Activated CD8-positive, alpha-beta memory T cell treated with anti-CD3 and anti-CD28 coated beads for 24 hours (primary cell): Measurements from ENCODE around the gene STS.
A peak's percentile ranks its signal among the peaks of the same experiment; 100 is the strongest.
"Not testable (repeated sequence)": the region's sequence is repeated elsewhere in the genome, so short reads cannot be mapped to it uniquely, and the experiment has no call there.

Experiments used
- DNase-seq: peaks from one replicate; pipeline ENCODE4 v3.0.0-alpha.2; 2020

STS gene

DNA sequence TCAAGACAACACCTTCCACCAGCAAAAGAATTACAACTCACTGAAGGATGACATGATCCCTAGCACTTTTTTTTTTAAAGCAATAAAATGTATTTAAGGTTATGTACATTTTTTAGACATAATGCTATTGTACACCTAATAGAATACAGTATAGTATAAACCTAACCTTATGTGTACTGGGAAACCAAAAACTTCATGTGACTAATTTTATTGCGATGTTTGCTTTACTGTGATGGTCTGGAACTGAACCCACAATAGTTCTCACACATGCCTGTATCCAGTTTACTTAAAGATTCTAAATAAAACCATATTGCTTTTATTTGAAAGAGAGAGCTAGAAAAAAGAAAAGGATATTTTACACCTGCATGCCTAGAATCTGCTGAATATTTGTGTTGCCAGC lies 4.4 kb upstream of the STS start:
- DNase-seq: no peak

DNA sequence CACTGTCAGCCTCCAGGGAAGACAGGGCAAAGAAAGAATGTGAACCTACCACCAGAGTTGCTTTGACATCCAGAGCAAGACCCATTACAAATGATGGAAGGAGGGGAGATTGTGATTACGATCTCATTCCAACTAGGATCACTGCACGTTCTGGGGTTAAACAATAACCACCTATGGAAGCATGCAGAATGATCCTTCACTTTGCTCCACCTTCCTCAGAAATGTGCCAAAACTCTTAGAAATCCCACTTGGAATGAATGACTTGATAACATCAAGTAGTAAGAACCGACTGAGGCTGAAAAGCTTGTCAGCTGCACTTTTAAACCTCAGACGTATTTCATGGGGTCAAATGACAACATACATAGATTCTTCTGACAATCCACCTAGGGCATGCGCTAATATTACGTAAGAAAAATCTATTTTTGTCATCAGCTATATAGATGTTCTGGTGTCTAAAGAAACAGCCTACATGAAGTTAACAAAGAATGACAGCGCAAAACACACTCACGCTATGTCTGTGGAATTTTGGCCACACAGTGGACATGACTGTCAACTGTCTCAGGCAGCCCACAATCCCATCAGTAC lies 3.5 kb upstream of the STS start:
- no peak for DNase-seq

DNA sequence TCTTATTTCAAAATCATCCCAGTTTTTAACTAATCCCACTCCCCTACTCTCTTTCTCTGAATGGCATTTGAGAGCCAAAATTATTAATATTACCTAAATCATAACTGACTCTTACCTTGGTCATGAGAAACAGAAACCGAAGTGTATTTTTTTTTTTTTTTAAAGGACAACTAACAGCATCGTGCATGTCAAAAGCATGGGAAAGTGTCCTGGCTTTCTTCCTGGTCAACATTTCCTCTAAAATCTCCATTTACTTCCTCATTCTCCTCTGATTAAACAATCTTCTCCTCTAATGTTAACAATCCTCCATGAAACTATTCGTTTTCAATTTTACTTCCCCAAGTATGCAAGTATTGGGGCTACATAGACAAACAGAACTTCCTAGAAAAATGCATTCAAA lies 2.1 kb upstream of the STS start:
- DNase-seq: no peak

DNA sequence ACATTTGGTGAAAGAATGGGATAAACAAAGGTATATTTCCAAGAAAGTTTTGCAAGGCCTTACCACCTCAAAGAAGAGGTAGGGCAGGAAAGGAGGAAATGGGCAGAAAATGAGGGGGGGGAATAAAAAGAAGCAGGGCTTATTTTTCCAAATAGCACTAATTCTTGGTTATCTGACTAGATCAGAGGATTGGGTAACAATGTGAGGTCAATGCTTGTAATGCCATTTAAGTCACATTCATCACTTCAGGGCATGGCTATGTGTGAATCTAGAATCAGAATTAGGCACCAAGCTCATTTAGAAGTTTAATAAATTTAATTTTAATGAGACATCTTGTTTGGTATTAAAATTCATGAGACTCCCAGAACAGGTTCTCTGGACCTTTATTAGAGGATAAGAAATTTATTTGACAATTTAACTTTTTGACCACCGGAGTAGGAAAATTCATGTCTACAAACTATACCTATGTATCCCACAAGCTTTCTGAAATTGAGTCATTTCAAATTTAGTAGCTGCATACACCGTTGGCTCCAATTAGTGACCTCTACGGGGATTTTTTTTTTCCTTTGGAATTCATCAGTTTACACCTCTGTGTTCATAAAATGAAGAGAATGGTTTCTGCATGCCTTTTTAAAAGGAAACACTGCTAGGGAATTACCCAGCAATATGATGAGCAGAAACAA lies 1.4 kb upstream of the STS start:
- no peak for DNase-seq

- no peak for DNase-seq
These were observed 654 bp upstream of the STS start for GRCh38 chrX:7146703-7147412.

- peak; percentile 97 for DNase-seq
These were observed 704 bp downstream of the STS start, which contains the start of gene PUDP for GRCh38 chrX:7147978-7148854. TSS of gene PUDP (minus strand) at chrX:7148153. CDS start at chrX:7148113, 40 bp downstream.

DNA sequence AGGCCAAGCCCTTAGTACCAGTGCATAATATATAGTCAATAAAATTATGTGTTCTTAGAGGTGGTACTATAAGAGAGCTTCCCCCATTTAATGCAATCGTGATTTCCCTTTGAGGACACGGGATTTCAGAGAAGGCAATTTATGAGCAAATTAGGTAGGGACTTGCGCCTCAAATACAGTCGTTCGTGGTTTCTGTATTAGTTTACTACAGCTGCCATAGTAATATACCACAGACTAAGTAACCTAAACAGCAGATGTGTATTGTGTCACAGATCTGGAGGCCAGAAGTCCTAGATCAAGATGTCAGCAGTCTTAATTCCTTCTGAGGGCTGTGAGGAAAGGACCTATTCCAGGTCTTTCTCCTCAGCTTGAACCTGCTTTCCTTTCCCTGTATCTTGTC lies 1.9 kb downstream of the STS start:
- DNase-seq: no peak

DNA sequence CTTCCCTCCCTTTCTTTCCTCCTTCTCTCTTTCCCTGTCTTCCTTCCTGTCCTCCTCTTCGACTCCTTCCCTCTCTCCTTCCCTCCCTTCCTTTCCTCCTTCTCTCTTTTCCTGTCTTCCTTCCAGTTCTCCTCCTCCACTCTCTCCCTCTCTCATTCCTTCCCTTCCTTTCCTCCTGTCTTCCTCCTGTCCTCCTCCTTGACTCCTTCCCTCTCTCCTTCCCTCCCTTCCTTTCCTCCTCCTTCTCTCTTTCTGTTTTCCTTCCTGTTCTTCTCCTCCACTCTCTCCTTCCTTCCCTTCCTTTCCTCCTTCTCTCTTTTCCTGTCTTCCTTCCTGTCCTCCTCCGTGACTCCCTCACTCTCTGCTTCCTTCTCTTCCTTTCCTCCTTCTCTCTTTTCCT lies 5.7 kb downstream of the STS start:
- DNase-seq: no peak

- no peak for DNase-seq
These were observed 6.6 kb downstream of the STS start for GRCh38 chrX:7154041-7154597.

DNA sequence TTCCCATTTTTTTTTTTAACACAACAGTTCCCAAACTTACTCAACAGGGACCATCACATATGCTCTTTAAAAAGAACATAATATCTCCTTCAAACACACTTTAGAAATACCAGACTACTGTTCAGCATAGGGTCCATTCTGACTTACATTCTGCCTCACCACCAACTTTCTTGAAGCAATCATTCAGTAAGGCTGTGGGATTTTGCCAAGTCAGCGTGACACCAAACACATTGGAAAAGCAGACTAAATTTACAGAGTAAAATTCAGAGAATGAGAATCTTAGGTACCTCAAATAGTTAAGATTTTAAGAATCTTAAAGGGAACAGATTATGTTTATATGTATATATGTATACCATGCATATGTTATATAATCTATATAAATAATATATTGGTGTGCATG lies 7.7 kb downstream of the STS start:
- no peak for DNase-seq

- DNase-seq: no peak
These were observed 9.4 kb downstream of the STS start for GRCh38 chrX:7156879-7157278.

DNA sequence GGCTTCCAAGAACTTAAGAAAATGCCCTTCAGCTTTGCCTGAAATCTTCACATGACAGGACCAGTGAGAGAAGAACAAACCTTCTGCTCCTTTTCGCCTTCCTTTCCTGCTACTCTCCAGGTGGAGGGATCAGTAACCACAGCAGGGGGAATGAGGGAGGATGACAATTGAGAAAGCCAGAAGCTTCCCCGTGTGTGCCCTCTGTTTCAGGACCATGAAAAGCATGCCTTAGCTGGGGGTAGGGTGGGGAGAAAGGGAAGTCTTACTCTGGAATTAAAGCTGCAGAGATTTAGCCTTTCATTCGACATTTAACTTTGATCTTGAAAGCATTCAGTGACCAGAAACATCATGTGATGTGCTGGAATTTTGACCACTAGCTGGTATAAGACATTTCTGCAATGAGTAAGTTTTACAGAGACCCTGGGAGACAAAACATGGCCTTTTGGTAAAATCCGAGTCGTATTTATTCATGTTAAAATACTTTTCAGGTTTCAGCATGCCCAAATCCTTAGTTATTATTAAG lies 11.0 kb downstream of the STS start:
- no peak for DNase-seq

DNA sequence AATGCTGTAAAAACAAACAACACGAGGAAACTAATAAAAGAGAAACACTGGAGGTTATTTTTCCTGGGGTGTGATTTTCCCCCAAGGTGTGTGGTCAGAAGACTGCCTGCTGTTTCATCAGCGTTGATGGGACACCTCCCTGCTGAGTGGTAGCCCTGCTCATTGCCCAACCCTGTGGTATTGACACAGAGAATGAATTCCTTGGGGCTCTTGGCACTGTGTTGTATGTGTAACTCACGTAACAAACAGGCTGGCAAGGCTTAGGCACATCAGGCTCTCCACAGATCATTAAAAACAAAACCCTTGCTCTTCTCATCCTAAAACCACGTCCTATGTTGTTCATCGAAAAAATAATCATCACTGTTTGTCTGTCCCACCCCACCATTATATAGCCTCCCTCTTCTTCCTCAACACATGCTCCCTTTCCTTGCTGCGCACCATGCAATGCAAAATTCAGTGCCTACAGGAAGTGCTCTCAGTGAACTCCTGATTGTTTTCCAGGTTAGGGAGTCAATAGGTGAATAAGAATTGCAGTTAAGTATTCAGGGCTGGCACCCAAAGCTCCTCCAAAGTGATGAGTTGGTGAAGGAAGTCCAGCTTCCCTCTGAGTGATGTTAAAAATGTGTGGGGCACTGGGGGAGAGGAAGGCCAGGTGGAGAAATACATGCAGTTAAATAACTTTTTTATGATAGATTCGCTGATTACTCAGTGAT lies 11.8 kb downstream of the STS start:
- DNase-seq: no peak

- no peak for DNase-seq
These were observed 15.7 kb downstream of the STS start for GRCh38 chrX:7163146-7163677.

DNA sequence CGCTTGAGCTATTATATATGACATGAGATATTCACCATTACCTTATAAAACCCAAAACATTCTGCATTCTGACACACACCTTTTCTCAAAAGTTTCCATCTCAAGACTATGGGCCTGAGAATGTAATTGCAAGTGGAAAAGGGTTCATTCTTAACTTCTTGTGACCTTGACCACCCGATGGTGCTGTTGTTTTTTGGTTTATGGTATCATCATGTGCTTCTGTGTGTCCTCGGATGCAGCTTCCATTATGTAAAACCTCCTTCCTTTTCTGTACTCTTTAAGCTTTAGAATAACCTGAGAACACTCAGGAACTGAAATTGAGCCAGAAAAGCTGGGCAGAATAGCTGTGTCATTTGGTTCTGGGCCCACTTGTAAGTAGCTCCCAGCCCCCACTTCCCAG lies 16.7 kb downstream of the STS start:
- no peak for DNase-seq

- no peak for DNase-seq
These were observed 20.9 kb downstream of the STS start for GRCh38 chrX:7168371-7168770.

GRCh38 chrX:7169627-7170026 lies 22.1 kb downstream of the STS start:
- no peak for DNase-seq

DNA sequence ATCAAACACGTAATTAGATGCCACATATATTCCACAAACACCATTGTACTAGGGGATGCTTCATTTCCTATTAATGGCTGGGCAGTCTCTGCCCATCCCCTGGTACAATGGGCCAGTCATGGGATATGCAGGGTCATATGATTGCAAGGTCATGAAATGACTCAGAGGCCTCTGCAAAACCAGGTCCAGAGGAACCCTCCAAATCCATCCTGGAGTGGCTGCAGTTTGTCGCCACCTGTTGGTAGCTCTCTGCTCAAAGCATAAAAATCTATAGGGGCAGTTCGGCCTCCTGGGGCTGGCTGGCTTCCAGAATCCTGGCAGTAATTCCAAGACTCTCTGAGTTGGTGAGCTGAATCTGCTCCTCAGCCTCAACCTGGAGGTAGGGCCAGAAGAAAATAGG lies 23.4 kb downstream of the STS start:
- peak; percentile 67 for DNase-seq

- not testable (repeated sequence) for DNase-seq
These were observed 31.3 kb downstream of the STS start for GRCh38 chrX:7178859-7179258.

GRCh38 chrX:7179446-7179845 lies 31.9 kb downstream of the STS start:
- DNase-seq: no peak

DNA sequence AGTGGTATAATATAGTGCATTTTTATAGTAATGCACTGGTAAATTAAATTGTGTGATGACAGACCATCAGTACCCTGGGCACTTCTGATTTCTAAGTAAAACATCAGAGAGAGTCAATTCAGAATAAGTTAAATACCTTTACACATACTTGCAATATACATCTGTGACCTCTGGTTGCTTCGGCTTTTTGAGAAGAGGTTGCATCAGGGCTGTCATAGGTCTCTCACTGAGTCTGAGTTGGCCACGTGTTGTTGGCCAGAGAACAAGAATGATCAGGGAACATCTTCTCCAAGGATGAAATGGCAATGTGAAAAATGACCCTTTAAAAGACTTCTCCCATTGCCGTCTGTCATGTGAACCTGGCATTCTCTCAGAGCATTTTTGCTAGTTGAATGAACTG lies 37.3 kb downstream of the STS start:
- DNase-seq: no peak

GRCh38 chrX:7188672-7189071 lies 41.2 kb downstream of the STS start:
- DNase-seq: no peak
